Body of pancreas (tissue), 4 donors: ENCODE measurements around the gene ERC1.

Source experiments
- CTCF ChIP-seq, 7 experiments: fragments of 450-650 bp in 4 of 7; fragments of 200-600 bp in 3 of 7; sonication (generic) in 3 of 7; IDR thresholded peaks; one replicate each; pipeline ENCODE4 v1.5.1; 2016 to 2019; ENCODE audit warnings: antibody characterized with exemption in 7 of 7
- POLR2A ChIP-seq, 3 donors: fragments of 450-650 bp; IDR thresholded peaks; one replicate each; pipeline ENCODE4 v1.6.1; 2016; ENCODE audit warnings: antibody characterized with exemption in 3 of 3, mild to moderate bottlenecking in 2 of 3

DNA sequence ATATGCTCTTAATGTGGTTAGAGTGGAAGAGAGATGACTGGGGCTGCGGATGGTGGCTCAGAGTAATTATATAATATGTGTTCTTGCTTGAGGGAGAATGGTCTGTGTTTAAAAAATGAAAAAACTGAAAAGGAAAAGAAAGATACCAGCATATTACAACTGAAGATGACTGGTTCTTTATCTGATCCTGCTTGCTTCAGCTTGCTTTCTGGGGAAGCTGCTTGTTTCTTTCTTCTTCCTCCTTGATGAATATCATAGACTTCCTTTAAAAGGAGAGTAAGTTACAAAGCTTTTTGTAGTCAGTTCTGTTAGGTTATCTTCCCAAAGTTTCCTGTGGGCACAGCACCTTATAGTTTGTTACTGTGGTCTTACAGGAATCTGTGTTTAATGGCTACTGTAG is 210.9 kb downstream of the ERC1 start:
- TF ChIP-seq CTCF (IDR thresholded peaks at IDR 0.05), result no peak
- TF ChIP-seq POLR2A (IDR thresholded peaks at IDR 0.05), result no peak
